IMR-90 (cell line): ENCODE results near the gene RBMS3. TPM values are rescaled to one million over a fixed set of nuclear protein-coding genes. Genes with fewer than 3 reads are reported as not detected.

ENCODE experiments used
- ATAC-seq: fragments of 200-7000 bp; cut with Tn5 transposase; 2 replicates; pipeline ENCODE4 v1.9.1; 2020; ENCODE audit warnings: low read depth, mild to moderate bottlenecking, moderate library complexity
- BruUV-seq: library from RNA; stranded (reverse); fragments of 400-500 nt; replicated peaks from 2 replicates; lab custom pipeline; 2021; lab: Mats Ljungman, UMichigan
- CTCF ChIA-PET: fragments of 300-600 bp; formaldehyde crosslinking; extraction: SDS; loops from one replicate; lab custom pipeline; 2021; ENCODE audit warnings: antibody characterized with exemption; lab: Yijun Ruan, JAX
- POLR2A ChIA-PET: fragments of 300-600 bp; sonication (Branson Sonifier 250); formaldehyde crosslinking; loops from one replicate; lab custom pipeline; 2022; ENCODE audit warnings: antibody characterized with exemption; ENCODE audit not compliant: unreplicated experiment; lab: Charles Lee
- DNase-seq: peaks from one replicate; pipeline ENCODE4 v3.0.0; 2013
- H2AFZ ChIP-seq: replicated peaks from 2 replicates; pipeline ENCODE3; 2013; ENCODE audit warnings: low read length, mild to moderate bottlenecking; ENCODE audit not compliant: poor library complexity
- H2AK5ac ChIP-seq: 2 replicates; pipeline ENCODE4 v1.6.1; 2013; ENCODE audit warnings: low read depth, low read length, inconsistent platforms
- H2AK9ac ChIP-seq: replicated peaks from 2 replicates; pipeline ENCODE3; 2013; ENCODE audit warnings: mild to moderate bottlenecking, low read depth, low read length, moderate library complexity; ENCODE audit not compliant: poor library complexity
- H2BK120ac ChIP-seq: 2 replicates; pipeline ENCODE4 v1.6.1; 2013; ENCODE audit warnings: low read depth, low read length, inconsistent platforms
- H2BK15ac ChIP-seq: 3 replicates; pipeline ENCODE4 v1.6.1; 2013; ENCODE audit warnings: low read depth, low read length, inconsistent platforms
- H2BK20ac ChIP-seq: 2 replicates; pipeline ENCODE4 v1.6.1; 2013; ENCODE audit warnings: low read depth, mild to moderate bottlenecking, inconsistent platforms, low read length, moderate library complexity
- H2BK5ac ChIP-seq: 2 replicates; pipeline ENCODE4 v1.6.1; 2013; ENCODE audit warnings: mild to moderate bottlenecking, low read depth, low read length, inconsistent platforms; ENCODE audit not compliant: poor library complexity, severe bottlenecking
- H3K14ac ChIP-seq: replicated peaks from 2 replicates; pipeline ENCODE4 v1.6.1; 2013; ENCODE audit warnings: low read depth, low read length, inconsistent platforms
- H3K18ac ChIP-seq: 2 replicates; pipeline ENCODE4 v1.6.1; 2013; ENCODE audit warnings: low read depth, low read length, control low read depth
- H3K23ac ChIP-seq: 2 replicates; pipeline ENCODE4 v1.6.1; 2013; ENCODE audit warnings: low read depth, low read length, inconsistent platforms
- H3K27ac ChIP-seq: 2 replicates; pipeline ENCODE4 v1.5.1; 2013; ENCODE audit warnings: mild to moderate bottlenecking, control low read depth, low read length; ENCODE audit not compliant: insufficient read depth
- H3K27me3 ChIP-seq: 2 replicates; pipeline ENCODE4 v1.6.1; 2013; ENCODE audit warnings: low read length; ENCODE audit not compliant: control insufficient read depth, insufficient read depth
- H3K36me3 ChIP-seq: 2 replicates; pipeline ENCODE4 v1.6.1; 2013; ENCODE audit warnings: low read length, mixed read lengths; ENCODE audit not compliant: control insufficient read depth, insufficient read depth
- H3K4ac ChIP-seq: 2 replicates; pipeline ENCODE4 v1.6.1; 2013; ENCODE audit warnings: low read depth, low read length, inconsistent platforms
- H3K4me1 ChIP-seq: 2 replicates; pipeline ENCODE4 v1.6.1; 2013; ENCODE audit warnings: low read length, mixed read lengths; ENCODE audit not compliant: control insufficient read depth, insufficient read depth
- H3K4me2 ChIP-seq: 2 replicates; pipeline ENCODE4 v1.6.1; 2013; ENCODE audit warnings: low read depth, mild to moderate bottlenecking, control low read depth, low read length, moderate library complexity
- H3K4me3 ChIP-seq: 2 replicates; pipeline ENCODE4 v1.5.1; 2013; ENCODE audit warnings: low read depth, mild to moderate bottlenecking, control low read depth, low read length, moderate library complexity; ENCODE audit not compliant: insufficient read depth
- H3K56ac ChIP-seq: 2 replicates; pipeline ENCODE4 v1.6.1; 2013; ENCODE audit warnings: low read length, inconsistent platforms; ENCODE audit not compliant: insufficient read depth; ENCODE audit errors: extremely low read depth
- H3K79me1 ChIP-seq, 2 experiments: 2 replicates each; pipeline ENCODE4 v1.6.1; 2013; ENCODE audit warnings: low read length in 2 of 2, inconsistent platforms in 1 of 2, low read depth in 1 of 2
- H3K9ac ChIP-seq: 2 replicates; pipeline ENCODE4 v1.6.1; 2013; ENCODE audit warnings: low read depth, low read length, control low read depth
- H3K9me1 ChIP-seq: 2 replicates; pipeline ENCODE4 v1.6.1; 2013; ENCODE audit warnings: low read length, inconsistent platforms; ENCODE audit not compliant: insufficient read depth
- H3K9me3 ChIP-seq: 2 replicates; pipeline ENCODE4 v1.6.1; 2013; ENCODE audit warnings: low read length; ENCODE audit not compliant: control insufficient read depth, insufficient read depth
- H4K20me1 ChIP-seq: 2 replicates; pipeline ENCODE4 v1.6.1; 2013; ENCODE audit warnings: low read length, inconsistent platforms; ENCODE audit not compliant: insufficient read depth
- H4K5ac ChIP-seq: 2 replicates; pipeline ENCODE4 v1.6.1; 2013; ENCODE audit warnings: mild to moderate bottlenecking, low read depth, low read length, control low read depth
- H4K8ac ChIP-seq, 2 experiments: 2 replicates each; pipeline ENCODE4 v1.6.1; 2013; ENCODE audit warnings: low read depth in 2 of 2, low read length in 2 of 2, control low read depth in 1 of 2, inconsistent platforms in 1 of 2
- H4K91ac ChIP-seq: 2 replicates; pipeline ENCODE4 v1.6.1; 2013; ENCODE audit warnings: low read depth, low read length, inconsistent platforms; ENCODE audit not compliant: insufficient read depth
- CHD1 ChIP-seq: IDR thresholded peaks from 2 replicates; pipeline ENCODE4 v1.6.1; 2012; ENCODE audit warnings: low read depth, low read length, improper control_type of control experiment
- CTCF ChIP-seq: conservative IDR thresholded peaks from 2 replicates; pipeline ENCODE4 v1.5.1; 2012; ENCODE audit warnings: mild to moderate bottlenecking, low read depth, low read length, improper control_type of control experiment
- RAD21 ChIP-seq: IDR thresholded peaks from 2 replicates; pipeline ENCODE4 v1.6.1; 2012; ENCODE audit warnings: low read length, improper control_type of control experiment
- SMC3 ChIP-seq: fragments of 150-350 bp; IDR thresholded peaks from 2 replicates; pipeline ENCODE4 v1.6.1; 2016; ENCODE audit warnings: low read depth, mild to moderate bottlenecking, antibody characterized with exemption, low read length, moderate library complexity
- USF2 ChIP-seq: fragments of 150-350 bp; IDR thresholded peaks from 2 replicates; pipeline ENCODE4 v1.6.1; 2017; ENCODE audit warnings: mild to moderate bottlenecking, antibody characterized with exemption, low read length, low read depth
- WGBS, 2 experiments: methylation state at CpG; one replicate each; pipeline versions ENCODE4 v1.1.5 to v1.1.7; 2013; ENCODE audit warnings: missing lambda C conversion rate in 2 of 2; ENCODE audit not compliant: insufficient read length in 1 of 2; ENCODE audit errors: extremely low coverage in 2 of 2; 5-methylcytosine and 5-hydroxymethylcytosine counted together
- dilution Hi-C: fragments of 300-500 bp; cut with HindIII; formaldehyde crosslinking; loops from one replicate; pipeline ENCODE4 v1.14.3; 2018; ENCODE audit warnings: low sequenced_read_pairs; ENCODE audit not compliant: unreplicated experiment
- in situ Hi-C: fragments of 300-500 bp; cut with MboI; formaldehyde crosslinking; loops from 3 replicates; pipeline ENCODE4 v1.14.3; 2019; ENCODE audit warnings: low sequenced_read_pairs, inconsistent platforms, mixed read lengths
- intact Hi-C: fragments of 100-400 bp; cut with micrococcal nuclease; formaldehyde crosslinking; loops from 2 replicates; pipeline ENCODE4 v1.10.0; 2022
- polyA plus RNA-seq, 3 experiments: library from polyadenylated mRNA; depleted of rRNA; stranded (reverse); fragments of >200 nt; gene quantifications; 2 replicates each; pipeline ENCODE4 v1.2.3, GENCODE V29; 2012; ENCODE audit warnings: low replicate concordance in 1 of 3
- total RNA-seq: library from RNA; depleted of rRNA; stranded (reverse); fragments of >200 nt; gene quantifications from 2 replicates; pipeline ENCODE4 v1.2.3, GENCODE V29; 2012

RBMS3 gene
- total and polyA plus RNA-seq, 2 of the 4 experiments (the other 2 are of a cell fraction) = 15.2 to 127 TPM

DNA sequence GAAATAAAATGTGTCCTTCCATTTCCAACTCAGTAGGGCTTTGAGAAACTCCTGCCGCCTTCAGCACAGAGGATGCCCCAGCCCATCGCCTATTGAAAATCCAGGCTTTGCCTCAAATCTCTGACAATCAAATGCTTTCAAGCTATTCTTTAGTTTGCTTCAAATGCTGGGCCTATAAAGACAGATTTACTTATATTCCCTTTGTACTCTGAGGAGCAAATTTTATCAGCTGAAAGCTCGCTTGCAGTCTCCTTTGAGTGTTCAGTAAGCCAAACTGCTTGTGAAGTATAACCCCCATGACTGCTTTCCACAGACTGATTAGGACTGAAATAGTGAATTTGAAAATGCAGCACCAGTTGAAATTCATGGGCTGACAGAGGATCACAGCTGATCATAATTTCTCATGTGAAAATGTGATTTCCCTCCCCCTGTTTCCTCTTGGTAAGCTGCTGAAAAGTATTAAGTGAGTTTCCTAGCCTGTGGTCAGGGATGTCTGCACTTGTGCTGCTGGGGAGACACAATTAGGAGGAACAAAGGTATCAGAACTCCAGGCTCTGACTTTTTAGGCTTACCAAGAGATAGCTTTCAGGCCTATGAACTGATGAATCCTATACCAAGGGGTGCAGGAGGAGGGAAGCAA lies 762.2 kb downstream of the RBMS3 start:
- no peaks in the 10 kb centered on the region for H3K9me3 ChIP-seq
- no peak overlapping the region for H4K8ac ChIP-seq
- no peaks in the 10 kb centered on the region; the same call in 1 of the 2 replicates for H3K27me3 ChIP-seq
- H2BK15ac ChIP-seq = no peak overlapping the region
- ATAC-seq = no peak
- in situ Hi-C loops (loop anchor here (5.0 to 25.0 kb wide), 2 partner anchors 709 to 1094 kb away; no protein-coding TSS in a partner anchor), intact Hi-C loops (loop anchor here (1.0 to 10.0 kb wide), 6 partner anchors 156 to 1089 kb away; no protein-coding TSS in a partner anchor), dilution Hi-C loops (no loop called here)
- H3K36me3 ChIP-seq = no peaks in the 10 kb centered on the region
- no peaks in the 10 kb centered on the region for H3K79me1 ChIP-seq
- H3K14ac ChIP-seq = no peak overlapping the region
- no peak overlapping the region for H2AFZ ChIP-seq
- H3K4ac ChIP-seq = no peak overlapping the region
- no peak overlapping the region for H2BK5ac ChIP-seq
- no peak overlapping the region for H2AK5ac ChIP-seq
- 100% methylated on average over 1 of the region's 3 CpGs; no CpG with 5 or more reads in 1 of the 2 experiments for WGBS, 2 experiments
- no peak overlapping the region for H3K23ac ChIP-seq
- H3K4me3 ChIP-seq = no peak overlapping the region
- no peak overlapping the region for H4K91ac ChIP-seq
- no peak overlapping the region for H3K4me2 ChIP-seq
- H3K9ac ChIP-seq = no peak overlapping the region
- no peak overlapping the region for H3K27ac ChIP-seq
- POLR2A ChIA-PET = interaction anchor here (0.7 kb wide), 1 partner anchor 219 kb away, joined by 3 read pairs; no protein-coding TSS in a partner anchor
- no peak for DNase-seq
- no TSS peak for BruUV-seq
- CTCF ChIA-PET = interaction anchor here (0.6 to 3.1 kb wide), 15 partner anchors 10 to 725 kb away, joined by 3 to 16 read pairs (median 4); no protein-coding TSS in a partner anchor
- H3K18ac ChIP-seq = no peak overlapping the region
- no peak overlapping the region for H3K56ac ChIP-seq
- no peaks in the 10 kb centered on the region for H3K4me1 ChIP-seq
- H4K5ac ChIP-seq = no peak overlapping the region
- no peaks in the 10 kb centered on the region for H4K20me1 ChIP-seq
- H2BK120ac ChIP-seq = no peak overlapping the region
- TF ChIP-seq RAD21 (no peak), CHD1 (no peak), SMC3 (no peak), USF2 (no peak), CTCF (no peak)
- H2BK20ac ChIP-seq = no peak overlapping the region
- no peaks in the 10 kb centered on the region for H3K9me1 ChIP-seq
- no peak overlapping the region for H2AK9ac ChIP-seq
